GM18873 (cell line): ENCODE data around the gene SFMBT1.
"Not testable (repeated sequence)": the region's sequence is repeated elsewhere in the genome, so short reads cannot be mapped to it uniquely, and the experiment has no call there.

ENCODE experiments used
- ATAC-seq: cut with Tn5 transposase; IDR thresholded peaks from one replicate; pipeline ENCODE4 v1.9.1; 2021; ENCODE audit warnings: mild to moderate bottlenecking, moderate library complexity, moderate number of reproducible peaks; ENCODE audit not compliant: unreplicated experiment, low FRiP score

Gene SFMBT1

GRCh38 chr3:53074366-53074696 lies 28.5 kb upstream of the SFMBT1 start:
- no peak for ATAC-seq

- no peak for ATAC-seq
Measured at GRCh38 chr3:53073553-53074365, 27.9 kb upstream of the SFMBT1 start.

GRCh38 chr3:53072653-53073552 lies 27.0 kb upstream of the SFMBT1 start:
- ATAC-seq = peak; percentile 57

- no peak for ATAC-seq
Measured at GRCh38 chr3:53071882-53072431, 26.1 kb upstream of the SFMBT1 start.

GRCh38 chr3:53069422-53070068 lies 23.7 kb upstream of the SFMBT1 start:
- no peak for ATAC-seq

GRCh38 chr3:53068176-53068575 lies 22.3 kb upstream of the SFMBT1 start:
- no peak for ATAC-seq

- ATAC-seq = no peak
Measured at GRCh38 chr3:53067567-53067966, 21.7 kb upstream of the SFMBT1 start.

- no peak for ATAC-seq
Measured at GRCh38 chr3:53065841-53066480, 20.1 kb upstream of the SFMBT1 start.

- ATAC-seq = no peak
Measured at GRCh38 chr3:53062905-53063304, 17.0 kb upstream of the SFMBT1 start.

GRCh38 chr3:53056442-53056841 lies 10.6 kb upstream of the SFMBT1 start:
- ATAC-seq = no peak

- not testable (repeated sequence) for ATAC-seq
Measured at GRCh38 chr3:53054233-53054632, 8.4 kb upstream of the SFMBT1 start.

GRCh38 chr3:53051929-53052328 lies 6.1 kb upstream of the SFMBT1 start:
- ATAC-seq = no peak

GRCh38 chr3:53049987-53050386 lies 4.1 kb upstream of the SFMBT1 start:
- no peak for ATAC-seq

- peak; percentile 36 for ATAC-seq
Measured at GRCh38 chr3:53046171-53047170, 598 bp upstream of the SFMBT1 start.

- ATAC-seq = peak; percentile 25
Measured at GRCh38 chr3:53044711-53045517, 959 bp downstream of the SFMBT1 start.

- no peak for ATAC-seq
Measured at GRCh38 chr3:53044371-53044710, 1.5 kb downstream of the SFMBT1 start.

- ATAC-seq = no peak
Measured at GRCh38 chr3:53043738-53044137, 2.1 kb downstream of the SFMBT1 start.

GRCh38 chr3:53042651-53043050 lies 3.2 kb downstream of the SFMBT1 start:
- ATAC-seq = no peak
